H9 (cell line): ENCODE data around the gene ZNF18. TPM values are rescaled to one million over a fixed set of nuclear protein-coding genes. Genes with fewer than 3 reads are reported as not detected.
"Not testable (repeated sequence)": the region's sequence is repeated elsewhere in the genome, so short reads cannot be mapped to it uniquely, and the experiment has no call there.

ENCODE experiments used
- DNase-seq: peaks from one replicate; pipeline ENCODE4 v3.0.0-alpha.2; 2017
- H2AFZ ChIP-seq: one replicate; pipeline ENCODE4 v1.6.1; 2013; ENCODE audit warnings: mild to moderate bottlenecking, low read length, control low read depth, moderate library complexity
- H2AK5ac ChIP-seq: 2 replicates; pipeline ENCODE4 v1.6.1; 2013; ENCODE audit warnings: low read length, control low read depth, mixed read lengths; ENCODE audit not compliant: insufficient read length
- H2BK120ac ChIP-seq: one replicate; pipeline ENCODE4 v1.6.1; 2013; ENCODE audit warnings: low read depth, mild to moderate bottlenecking, low read length, control low read depth, inconsistent platforms; ENCODE audit not compliant: poor library complexity, severe bottlenecking
- H2BK12ac ChIP-seq: 2 replicates; pipeline ENCODE4 v1.6.1; 2013; ENCODE audit warnings: low read length, control low read depth, mixed read lengths, low read depth; ENCODE audit not compliant: insufficient read length
- H2BK15ac ChIP-seq: 2 replicates; pipeline ENCODE4 v1.6.1; 2013; ENCODE audit warnings: low read depth, low read length, control low read depth
- H2BK20ac ChIP-seq: one replicate; pipeline ENCODE4 v1.6.1; 2013; ENCODE audit warnings: low read depth, mild to moderate bottlenecking, low read length, control low read depth, inconsistent platforms; ENCODE audit not compliant: poor library complexity, severe bottlenecking
- H2BK5ac ChIP-seq: 2 replicates; pipeline ENCODE4 v1.6.1; 2013; ENCODE audit warnings: low read length, control low read depth, mixed read lengths; ENCODE audit not compliant: insufficient read length
- H3K14ac ChIP-seq: 2 replicates; pipeline ENCODE4 v1.6.1; 2013; ENCODE audit warnings: low read length, control low read depth; ENCODE audit not compliant: insufficient read depth
- H3K18ac ChIP-seq: 2 replicates; pipeline ENCODE4 v1.6.1; 2013; ENCODE audit warnings: low read depth, mild to moderate bottlenecking, mixed read lengths, low read length, control low read depth; ENCODE audit not compliant: insufficient read length
- H3K23ac ChIP-seq: 2 replicates; pipeline ENCODE4 v1.6.1; 2013; ENCODE audit warnings: low read length, control low read depth, mixed read lengths, low read depth; ENCODE audit not compliant: insufficient read length
- H3K23me2 ChIP-seq: 2 replicates; pipeline ENCODE4 v1.6.1; 2013; ENCODE audit warnings: low read depth, mild to moderate bottlenecking, mixed read lengths, low read length, control low read depth; ENCODE audit not compliant: insufficient read length, poor library complexity, severe bottlenecking
- H3K27ac ChIP-seq: 2 replicates; pipeline ENCODE4 v1.5.1; 2013; ENCODE audit warnings: low read length, control low read depth, mixed read lengths, low read depth; ENCODE audit not compliant: insufficient read length
- H3K27me3 ChIP-seq: 2 replicates; pipeline ENCODE4 v1.6.1; 2013; ENCODE audit warnings: low read length, control low read depth, inconsistent platforms; ENCODE audit not compliant: insufficient read depth
- H3K4ac ChIP-seq: 2 replicates; pipeline ENCODE4 v1.6.1; 2013; ENCODE audit warnings: low read depth, mild to moderate bottlenecking, control low read depth, inconsistent platforms, low read length, moderate library complexity
- H3K4me1 ChIP-seq: 2 replicates; pipeline ENCODE4 v1.6.1; 2013; ENCODE audit warnings: low read length, control low read depth, inconsistent platforms; ENCODE audit not compliant: insufficient read depth
- H3K4me2 ChIP-seq: 2 replicates; pipeline ENCODE4 v1.6.1; 2013; ENCODE audit warnings: low read length, control low read depth, mixed read lengths; ENCODE audit not compliant: insufficient read length, insufficient read depth
- H3K56ac ChIP-seq: 2 replicates; pipeline ENCODE4 v1.6.1; 2013; ENCODE audit warnings: low read depth, mild to moderate bottlenecking, mixed read lengths, low read length, control low read depth; ENCODE audit not compliant: insufficient read length
- H3K79me1 ChIP-seq: 2 replicates; pipeline ENCODE4 v1.6.1; 2013; ENCODE audit warnings: low read depth, mild to moderate bottlenecking, moderate library complexity, low read length, control low read depth, inconsistent platforms; ENCODE audit not compliant: insufficient read depth, poor library complexity, severe bottlenecking
- H3K79me2 ChIP-seq: 2 replicates; pipeline ENCODE4 v1.6.1; 2013; ENCODE audit warnings: low read length, control low read depth, inconsistent platforms; ENCODE audit not compliant: insufficient read depth
- H3K9ac ChIP-seq: 2 replicates; pipeline ENCODE4 v1.6.1; 2013; ENCODE audit warnings: low read length, control low read depth, mixed read lengths; ENCODE audit not compliant: insufficient read length; ENCODE audit errors: extremely low read depth
- H3K9me3 ChIP-seq: one replicate; pipeline ENCODE4 v1.6.1; 2013; ENCODE audit warnings: low read depth, low read length, inconsistent platforms; ENCODE audit not compliant: control insufficient read depth
- H3T11ph ChIP-seq: one replicate; pipeline ENCODE4 v1.6.1; 2013; ENCODE audit warnings: mild to moderate bottlenecking, low read length, control low read depth, inconsistent platforms
- H4K20me1 ChIP-seq: one replicate; pipeline ENCODE4 v1.6.1; 2013; ENCODE audit not compliant: control insufficient read depth, insufficient read length, insufficient read depth
- H4K5ac ChIP-seq: 2 replicates; pipeline ENCODE4 v1.6.1; 2013; ENCODE audit warnings: low read depth, mild to moderate bottlenecking, mixed read lengths, low read length, control low read depth; ENCODE audit not compliant: insufficient read length
- H4K8ac ChIP-seq: replicated peaks from 2 replicates; pipeline ENCODE4 v1.6.1; 2013; ENCODE audit warnings: low read length, control low read depth, mixed read lengths, low read depth; ENCODE audit not compliant: insufficient read length
- H4K91ac ChIP-seq: 2 replicates; pipeline ENCODE4 v1.6.1; 2013; ENCODE audit warnings: low read depth, mild to moderate bottlenecking, moderate library complexity, mixed read lengths, low read length, control low read depth; ENCODE audit not compliant: insufficient read length
- H3K27ac Mint-ChIP-seq, 3 experiments: 2 replicates in 2 of 3; 3 replicates in 1 of 3; pipeline ENCODE4 v1.8.0; 2020 to 2021; ENCODE audit warnings: mixed read lengths in 3 of 3, mild to moderate bottlenecking in 1 of 3, moderate library complexity in 1 of 3
- H3K27me3 Mint-ChIP-seq: 2 replicates; pipeline ENCODE4 v1.8.0; 2021; ENCODE audit warnings: low read depth, mild to moderate bottlenecking, moderate library complexity, mixed read lengths
- H3K36me3 Mint-ChIP-seq, 3 experiments: 2 replicates in 2 of 3; 3 replicates in 1 of 3; pipeline ENCODE4 v1.8.0; 2020 to 2021; ENCODE audit warnings: low read depth in 3 of 3, mixed read lengths in 3 of 3; ENCODE audit not compliant: insufficient read depth in 1 of 3
- H3K4me1 Mint-ChIP-seq, 2 experiments: 2 replicates each; pipeline ENCODE4 v1.8.0; 2020; ENCODE audit warnings: mixed read lengths in 2 of 2
- H3K4me3 Mint-ChIP-seq, 2 experiments: 2 replicates in 1 of 2; 3 replicates in 1 of 2; pipeline ENCODE4 v1.8.0; 2020 to 2021; ENCODE audit warnings: mild to moderate bottlenecking in 2 of 2, mixed read lengths in 2 of 2, moderate library complexity in 1 of 2
- H3K9me3 Mint-ChIP-seq, 2 experiments: 2 replicates in 1 of 2; 3 replicates in 1 of 2; pipeline ENCODE4 v1.8.0; 2020; ENCODE audit warnings: mild to moderate bottlenecking in 2 of 2, mixed read lengths in 2 of 2, moderate library complexity in 1 of 2
- CTCF ChIP-seq: fragments of 200-600 bp; sonication (generic); conservative IDR thresholded peaks from 3 replicates; pipeline ENCODE4 v1.8.0; 2021; ENCODE audit warnings: antibody characterized with exemption, mild to moderate bottlenecking
- WGBS: extraction: QIAGEN DNeasy Blood & Tissue Kit; methylation state at CpG from one replicate; pipeline ENCODE4 v1.1.7; 2013; ENCODE audit warnings: missing lambda C conversion rate, low lambda C conversion rate, mixed read lengths; ENCODE audit not compliant: insufficient read length; ENCODE audit errors: extremely low coverage; 5-methylcytosine and 5-hydroxymethylcytosine counted together
- total RNA-seq: library from RNA; stranded (reverse); gene quantifications from 2 replicates; pipeline ENCODE4 v1.2.1, GENCODE V29; 2021

The ZNF18 gene
- total RNA-seq, 1 experiment from 2014 or later, result 6.8 TPM

GRCh38 chr17:11943759-11944347 lies 53.4 kb downstream of the ZNF18 start:
- no CpG with 5 or more reads among the region's 7 CpGs for WGBS
- Histone ChIP-seq H3K18ac (no peak overlapping the region), H3K27me3 (no peaks in the 10 kb centered on the region), H3K9ac (no peak overlapping the region), H3T11ph (no peak overlapping the region), H3K79me2 (no peaks in the 10 kb centered on the region), H3K4me2 (no peak overlapping the region), H3K4me1 (no peaks in the 10 kb centered on the region), H3K27ac (no peak overlapping the region), H3K56ac (no peak overlapping the region), H4K8ac (no peak overlapping the region), H2AFZ (no peak overlapping the region), H4K91ac (no peak overlapping the region), H4K5ac (no peak overlapping the region), H2BK20ac (no peak overlapping the region), H2BK15ac (no peak overlapping the region), H4K20me1 (no peaks in the 10 kb centered on the region), H2BK120ac (no peak overlapping the region), H2BK5ac (no peak overlapping the region), H3K4ac (no peak overlapping the region), H2BK12ac (no peak overlapping the region), H2AK5ac (no peak overlapping the region), H3K14ac (no peak overlapping the region), H3K79me1 (no peaks in the 10 kb centered on the region), H3K9me3 (no peaks in the 10 kb centered on the region), H3K23me2 (no peaks in the 10 kb centered on the region), H3K23ac (no peak overlapping the region)
- H3K4me3 Mint-ChIP-seq, result no peak overlapping the region
- peaks cover 4 to 7% of the 10 kb centered on the region in 2 experiments for H3K4me1 Mint-ChIP-seq
- H3K27ac Mint-ChIP-seq, result peak overlapping the region in 2 of 3 experiments; percentile 25 to 48; a peak in 1 of 7 replicates
- TF ChIP-seq CTCF, result no peak
- H3K9me3 Mint-ChIP-seq, result no peaks in the 10 kb centered on the region
- no peaks in the 10 kb centered on the region for H3K27me3 Mint-ChIP-seq
- H3K36me3 Mint-ChIP-seq, result no peaks in the 10 kb centered on the region
- DNase-seq, result no peak

GRCh38 chr17:11943086-11943485 lies 54.2 kb downstream of the ZNF18 start:
- H3K4ac ChIP-seq, H2BK5ac ChIP-seq, H3T11ph ChIP-seq, H3K4me2 ChIP-seq, H3K27me3 Mint-ChIP-seq, H4K91ac ChIP-seq, H3K4me3 Mint-ChIP-seq, H3K36me3 Mint-ChIP-seq, H3K4me1 Mint-ChIP-seq, H3K23ac ChIP-seq, H3K9ac ChIP-seq, H2BK15ac ChIP-seq, H3K27ac Mint-ChIP-seq, H4K20me1 ChIP-seq, H3K79me2 ChIP-seq, H2BK12ac ChIP-seq, H2AK5ac ChIP-seq, H4K5ac ChIP-seq, H3K9me3 Mint-ChIP-seq, H3K56ac ChIP-seq, H2AFZ ChIP-seq, H3K14ac ChIP-seq, H2BK20ac ChIP-seq, H3K18ac ChIP-seq, H2BK120ac ChIP-seq, H4K8ac ChIP-seq, H3K23me2 ChIP-seq, H3K27ac ChIP-seq, H3K9me3 ChIP-seq, DNase-seq, H3K4me1 ChIP-seq, H3K27me3 ChIP-seq, H3K79me1 ChIP-seq: not testable (repeated sequence)
- WGBS, result no CpG with 5 or more reads among the region's 11 CpGs
